Trophoblast cell (in vitro differentiated cells and primary cell): ENCODE data around the gene ESD.

Experiments
- DNase-seq, 2 donors: peaks; one replicate each; pipeline ENCODE4 v3.0.0-alpha.2; 2016
- H2AFZ ChIP-seq: 2 replicates; pipeline ENCODE4 v1.6.1; 2013; ENCODE audit warnings: low read length, moderate library complexity, mild to moderate bottlenecking; ENCODE audit not compliant: insufficient read depth, poor library complexity
- H2AK5ac ChIP-seq: 2 replicates; pipeline ENCODE4 v1.6.1; 2013; ENCODE audit warnings: mild to moderate bottlenecking, low read length
- H2BK120ac ChIP-seq: 2 replicates; pipeline ENCODE4 v1.6.1; 2013; ENCODE audit warnings: low read length, mild to moderate bottlenecking, moderate library complexity; ENCODE audit not compliant: insufficient read depth, poor library complexity
- H2BK12ac ChIP-seq: 2 replicates; pipeline ENCODE4 v1.6.1; 2013; ENCODE audit warnings: mild to moderate bottlenecking, low read length, moderate library complexity
- H2BK5ac ChIP-seq: 2 replicates; pipeline ENCODE4 v1.6.1; 2013; ENCODE audit warnings: low read length, low read depth, moderate library complexity, mild to moderate bottlenecking; ENCODE audit not compliant: poor library complexity
- H3K14ac ChIP-seq: 2 replicates; pipeline ENCODE4 v1.6.1; 2013; ENCODE audit warnings: mild to moderate bottlenecking, low read length
- H3K18ac ChIP-seq: 2 replicates; pipeline ENCODE4 v1.6.1; 2013; ENCODE audit warnings: mild to moderate bottlenecking, low read length
- H3K23ac ChIP-seq: 2 replicates; pipeline ENCODE4 v1.6.1; 2013; ENCODE audit warnings: low read length
- H3K27ac ChIP-seq: 2 replicates; pipeline ENCODE4 v1.5.1; 2013; ENCODE audit warnings: low read depth, mild to moderate bottlenecking, inconsistent platforms, low read length, moderate library complexity
- H3K27me3 ChIP-seq: 2 replicates; pipeline ENCODE4 v1.6.1; 2013; ENCODE audit warnings: inconsistent platforms, mild to moderate bottlenecking, low read length, moderate library complexity; ENCODE audit not compliant: insufficient read depth
- H3K36me3 ChIP-seq, 2 experiments: 1 replicate in 1 of 2; 2 replicates in 1 of 2; pipeline ENCODE4 v1.6.1; 2013; ENCODE audit warnings: low read length in 2 of 2, mild to moderate bottlenecking in 2 of 2, moderate library complexity in 1 of 2; ENCODE audit not compliant: insufficient read depth in 2 of 2, control insufficient read depth in 1 of 2
- H3K4ac ChIP-seq: 2 replicates; pipeline ENCODE4 v1.6.1; 2013; ENCODE audit warnings: low read depth, mild to moderate bottlenecking, low read length, moderate library complexity
- H3K4me1 ChIP-seq, 2 experiments: 1 replicate in 1 of 2; 2 replicates in 1 of 2; pipeline ENCODE4 v1.6.1; 2013; ENCODE audit warnings: low read length in 2 of 2, mild to moderate bottlenecking in 2 of 2, moderate library complexity in 1 of 2; ENCODE audit not compliant: insufficient read depth in 2 of 2, control insufficient read depth in 1 of 2
- H3K4me2 ChIP-seq: 2 replicates; pipeline ENCODE4 v1.6.1; 2013; ENCODE audit warnings: inconsistent platforms, mild to moderate bottlenecking, low read length, moderate library complexity
- H3K4me3 ChIP-seq: 2 replicates; pipeline ENCODE4 v1.5.1; 2013; ENCODE audit warnings: mild to moderate bottlenecking, low read depth, low read length, inconsistent platforms
- H3K79me1 ChIP-seq: one replicate; pipeline ENCODE4 v1.6.1; 2013; ENCODE audit warnings: low read length
- H3K79me2 ChIP-seq: 2 replicates; pipeline ENCODE4 v1.6.1; 2013; ENCODE audit warnings: low read length, mild to moderate bottlenecking; ENCODE audit not compliant: control insufficient read depth, insufficient read depth, poor library complexity
- H3K9ac ChIP-seq: 2 replicates; pipeline ENCODE4 v1.6.1; 2013; ENCODE audit warnings: mild to moderate bottlenecking, low read length
- H3K9me3 ChIP-seq: 2 replicates; pipeline ENCODE4 v1.6.1; 2013; ENCODE audit warnings: low read depth, mild to moderate bottlenecking, control low read depth, inconsistent platforms, low read length; ENCODE audit not compliant: insufficient read depth
- H4K12ac ChIP-seq: 2 replicates; pipeline ENCODE4 v1.6.1; 2013; ENCODE audit warnings: low read depth, mild to moderate bottlenecking, low read length, moderate library complexity
- H4K8ac ChIP-seq: 2 replicates; pipeline ENCODE4 v1.6.1; 2013; ENCODE audit warnings: low read depth, mild to moderate bottlenecking, low read length, moderate library complexity
- H4K91ac ChIP-seq: one replicate; pipeline ENCODE4 v1.6.1; 2013; ENCODE audit warnings: low read depth, mild to moderate bottlenecking, low read length, moderate library complexity
- WGBS: extraction: QIAGEN DNeasy Blood & Tissue Kit; methylation state at CpG from one replicate; pipeline ENCODE4 v1.1.7; 2013; ENCODE audit warnings: missing lambda C conversion rate; ENCODE audit not compliant: insufficient read length, insufficient coverage; ENCODE audit errors: extremely low coverage; 5-methylcytosine and 5-hydroxymethylcytosine counted together

The ESD gene

DNA sequence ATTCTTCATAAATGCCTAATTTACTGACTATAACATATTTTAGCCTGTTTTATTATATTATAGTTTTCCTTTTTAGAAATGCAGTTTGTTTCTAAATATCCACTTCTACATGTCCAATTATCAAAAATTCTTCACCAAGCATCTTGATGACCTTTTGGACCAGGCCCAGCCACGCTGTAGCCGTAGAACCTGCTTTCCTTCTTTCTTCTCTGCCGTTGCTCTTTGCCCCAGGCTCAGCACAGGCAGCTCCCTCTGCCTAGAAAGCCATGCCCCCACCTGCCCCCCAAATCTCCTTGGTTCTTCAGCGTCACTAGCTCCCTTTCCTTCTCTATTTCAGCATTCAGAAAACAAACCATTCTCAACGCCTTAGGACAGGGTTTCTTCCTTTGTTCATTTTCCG is 65.4 kb downstream of the ESD start:
- Histone ChIP-seq H2BK5ac (no peak overlapping the region), H3K9me3 (no peaks in the 10 kb centered on the region), H3K23ac (no peak overlapping the region), H3K9ac (no peak overlapping the region), H2BK12ac (no peak overlapping the region), H2AFZ (no peak overlapping the region), H2BK120ac (no peak overlapping the region), H3K79me2 (no peaks in the 10 kb centered on the region), H3K4me1 (peaks cover 2% of the 10 kb centered on the region in 2 experiments), H3K27me3 (no peaks in the 10 kb centered on the region), H4K8ac (no peak overlapping the region), H3K36me3 (peaks cover 26% of the 10 kb centered on the region in 2 experiments), H3K27ac (no peak overlapping the region), H3K79me1 (no peaks in the 10 kb centered on the region), H3K4me3 (no peak overlapping the region), H3K4me2 (no peak overlapping the region), H3K4ac (no peak overlapping the region), H4K91ac (no peak overlapping the region), H3K14ac (no peak overlapping the region), H4K12ac (no peak overlapping the region), H2AK5ac (no peak overlapping the region), H3K18ac (no peak overlapping the region)
- DNase-seq = no peak
- WGBS = no CpG with 5 or more reads among the region's 6 CpGs

DNA sequence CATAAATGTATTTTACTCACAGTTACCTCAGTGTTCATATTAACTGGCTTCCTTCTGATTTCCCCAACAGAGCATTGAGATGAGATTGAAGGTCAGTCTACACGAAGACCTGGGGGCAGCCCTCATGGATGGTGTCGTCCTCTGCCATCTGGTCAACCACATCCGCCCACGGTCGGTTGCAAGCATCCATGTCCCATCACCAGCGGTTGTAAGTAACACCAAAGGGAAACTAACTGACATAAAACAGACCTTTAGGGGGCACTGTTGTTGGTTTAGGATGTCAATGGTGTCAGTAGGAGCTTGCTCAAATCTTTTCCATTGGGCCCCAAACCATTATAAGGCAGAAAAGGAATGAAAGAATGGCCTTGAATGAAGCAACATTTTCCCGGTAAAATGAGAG is 68.2 kb downstream of the ESD start:
- H3K4me2 ChIP-seq = no peak overlapping the region
- no CpG with 5 or more reads among the region's 7 CpGs for WGBS
- no peaks in the 10 kb centered on the region for H3K9me3 ChIP-seq

DNA sequence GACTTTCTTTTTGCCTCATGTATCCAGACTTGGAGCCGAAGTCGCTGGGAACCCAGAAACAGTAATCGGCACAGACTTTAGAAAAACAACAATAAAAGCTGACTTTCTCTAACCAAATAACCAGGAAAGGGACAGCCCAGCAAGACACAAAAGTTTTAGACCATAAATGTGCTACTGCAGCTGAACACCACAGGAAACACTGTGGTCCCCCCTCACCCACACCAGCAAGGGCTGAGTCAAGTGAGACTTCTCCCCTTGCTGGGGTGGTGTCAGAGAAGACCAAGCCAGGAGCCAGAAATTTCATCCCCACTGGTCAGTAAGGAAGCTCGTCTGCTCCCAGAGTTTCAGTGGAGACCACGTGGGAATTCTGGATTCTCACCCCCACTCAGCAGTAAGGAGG is 70.6 kb downstream of the ESD start:
- H2BK5ac ChIP-seq = no peak overlapping the region
- H3K4me2 ChIP-seq = no peak overlapping the region
- no peak overlapping the region for H4K91ac ChIP-seq
- H3K9me3 ChIP-seq = no peaks in the 10 kb centered on the region
- DNase-seq = no peak
- no peak overlapping the region for H3K4ac ChIP-seq
- WGBS = no CpG with 5 or more reads among the region's 5 CpGs
- no peak overlapping the region for H3K14ac ChIP-seq
- peak overlapping the region; percentile 72 for H3K18ac ChIP-seq
- no peaks in the 10 kb centered on the region for H3K79me1 ChIP-seq
- H2BK12ac ChIP-seq = no peak overlapping the region
- no peak overlapping the region for H2AFZ ChIP-seq
- H3K4me3 ChIP-seq = no peak overlapping the region
- no peak overlapping the region for H3K27ac ChIP-seq
- H3K23ac ChIP-seq = no peak overlapping the region
- no peak overlapping the region for H4K12ac ChIP-seq
- no peak overlapping the region for H2BK120ac ChIP-seq
- H3K9ac ChIP-seq = no peak overlapping the region
- no peaks in the 10 kb centered on the region for H3K79me2 ChIP-seq
- H3K4me1 ChIP-seq = no peaks in the 10 kb centered on the region
- no peaks in the 10 kb centered on the region for H3K27me3 ChIP-seq
- H3K36me3 ChIP-seq = peaks cover 26 to 35% of the 10 kb centered on the region in 2 experiments
- H4K8ac ChIP-seq = no peak overlapping the region
- H2AK5ac ChIP-seq = no peak overlapping the region

More for the DNA sequence above, 68.2 kb downstream of the ESD start:
- Histone ChIP-seq H4K91ac (no peak overlapping the region), H4K12ac (no peak overlapping the region), H3K4me1 (peaks cover 2% of the 10 kb centered on the region in 2 experiments), H2BK120ac (no peak overlapping the region), H3K4me3 (no peak overlapping the region), H3K14ac (no peak overlapping the region), H2AK5ac (no peak overlapping the region), H2BK5ac (no peak overlapping the region), H3K36me3 (peaks cover 25 to 32% of the 10 kb centered on the region in 2 experiments), H2BK12ac (no peak overlapping the region), H2AFZ (no peak overlapping the region), H3K23ac (no peak overlapping the region), H3K18ac (no peak overlapping the region), H3K4ac (no peak overlapping the region), H3K9ac (no peak overlapping the region), H4K8ac (no peak overlapping the region), H3K79me2 (no peaks in the 10 kb centered on the region), H3K79me1 (no peaks in the 10 kb centered on the region), H3K27ac (no peak overlapping the region), H3K27me3 (no peaks in the 10 kb centered on the region)
- peak in 1 of 2 donors; percentile 48 for DNase-seq
